Glutamatergic neuron (in vitro differentiated cells): ENCODE results near the gene FFAR3. TPM values are rescaled to one million over a fixed set of nuclear protein-coding genes. Genes with fewer than 3 reads are reported as not detected.

ENCODE experiments used
- DNase-seq: peaks from one replicate; pipeline ENCODE4 v3.0.0; 2022
- H3K27ac Mint-ChIP-seq: one replicate; pipeline ENCODE4 v1.8.0; 2020; ENCODE audit warnings: mild to moderate bottlenecking, mixed read lengths, inconsistent platforms; ENCODE audit not compliant: unreplicated experiment
- H3K27me3 Mint-ChIP-seq: one replicate; pipeline ENCODE4 v1.8.0; 2020; ENCODE audit warnings: mild to moderate bottlenecking, moderate library complexity, mixed read lengths, inconsistent platforms; ENCODE audit not compliant: unreplicated experiment
- H3K36me3 Mint-ChIP-seq: one replicate; pipeline ENCODE4 v1.8.0; 2020; ENCODE audit warnings: mild to moderate bottlenecking, mixed read lengths, inconsistent platforms; ENCODE audit not compliant: unreplicated experiment
- H3K4me1 Mint-ChIP-seq: one replicate; pipeline ENCODE4 v1.8.0; 2020; ENCODE audit warnings: mild to moderate bottlenecking, low read depth, mixed read lengths, inconsistent platforms; ENCODE audit not compliant: unreplicated experiment
- H3K4me3 Mint-ChIP-seq: one replicate; pipeline ENCODE4 v1.8.0; 2020; ENCODE audit warnings: mild to moderate bottlenecking, mixed read lengths, inconsistent platforms; ENCODE audit not compliant: unreplicated experiment
- H3K9me3 Mint-ChIP-seq: one replicate; pipeline ENCODE4 v1.8.0; 2020; ENCODE audit warnings: mild to moderate bottlenecking, moderate library complexity, mixed read lengths, inconsistent platforms; ENCODE audit not compliant: unreplicated experiment
- total RNA-seq: library from RNA; stranded (reverse); fragmentation: NEBNext Ultra II Directional; extraction: Animal tissue kit (Norgen Biotek cat#: 25700); gene quantifications from one replicate; pipeline ENCODE4 v1.2.1, GENCODE V29; 2021; ENCODE audit not compliant: unreplicated experiment
- TF ChIP-seq, protein P1 (sequence below): fragments of 200-600 bp; sonication (generic); IDR thresholded peaks from one replicate; pipeline ENCODE4 v1.5.0; 2021; ENCODE audit not compliant: partially characterized antibody, unreplicated experiment

FFAR3 gene
- total RNA-seq, 1 donor from 2014 or later: not detected

DNA sequence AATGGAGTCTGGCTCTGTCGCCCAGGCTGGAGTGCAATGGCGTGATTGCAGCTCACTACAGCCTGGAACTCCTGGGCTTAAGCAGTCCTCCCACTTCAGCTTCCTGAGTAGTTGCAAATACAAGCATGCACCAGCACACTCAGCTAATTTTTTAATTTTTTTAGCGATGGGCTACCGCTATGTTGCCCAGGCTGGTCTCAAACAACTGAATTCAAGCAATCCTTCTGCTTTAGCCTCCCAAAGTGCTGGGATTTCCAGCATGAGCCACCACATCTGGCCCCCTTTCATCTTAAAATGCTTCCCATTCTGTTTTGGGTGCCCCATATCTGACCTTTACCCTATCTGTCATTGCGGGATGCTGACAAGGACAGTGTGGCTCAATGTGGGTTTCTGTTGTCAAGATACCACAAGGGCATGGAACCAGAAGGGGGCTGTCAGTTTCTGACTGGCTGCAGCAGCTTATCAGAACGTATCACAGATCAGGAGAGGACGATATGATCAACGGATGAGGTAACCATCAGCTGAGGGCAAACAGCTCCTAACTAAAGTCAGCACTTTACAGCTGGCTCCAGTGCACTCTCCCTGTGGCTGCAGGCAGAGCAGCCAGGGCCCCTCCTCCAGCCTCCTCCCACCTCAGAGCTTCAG is 45.0 kb downstream of the FFAR3 start:
- no peak overlapping the region for H3K27ac Mint-ChIP-seq
- DNase-seq: no peak
- H3K27me3 Mint-ChIP-seq: peaks cover 10% of the 10 kb centered on the region
- TF ChIP-seq, protein P1, sequence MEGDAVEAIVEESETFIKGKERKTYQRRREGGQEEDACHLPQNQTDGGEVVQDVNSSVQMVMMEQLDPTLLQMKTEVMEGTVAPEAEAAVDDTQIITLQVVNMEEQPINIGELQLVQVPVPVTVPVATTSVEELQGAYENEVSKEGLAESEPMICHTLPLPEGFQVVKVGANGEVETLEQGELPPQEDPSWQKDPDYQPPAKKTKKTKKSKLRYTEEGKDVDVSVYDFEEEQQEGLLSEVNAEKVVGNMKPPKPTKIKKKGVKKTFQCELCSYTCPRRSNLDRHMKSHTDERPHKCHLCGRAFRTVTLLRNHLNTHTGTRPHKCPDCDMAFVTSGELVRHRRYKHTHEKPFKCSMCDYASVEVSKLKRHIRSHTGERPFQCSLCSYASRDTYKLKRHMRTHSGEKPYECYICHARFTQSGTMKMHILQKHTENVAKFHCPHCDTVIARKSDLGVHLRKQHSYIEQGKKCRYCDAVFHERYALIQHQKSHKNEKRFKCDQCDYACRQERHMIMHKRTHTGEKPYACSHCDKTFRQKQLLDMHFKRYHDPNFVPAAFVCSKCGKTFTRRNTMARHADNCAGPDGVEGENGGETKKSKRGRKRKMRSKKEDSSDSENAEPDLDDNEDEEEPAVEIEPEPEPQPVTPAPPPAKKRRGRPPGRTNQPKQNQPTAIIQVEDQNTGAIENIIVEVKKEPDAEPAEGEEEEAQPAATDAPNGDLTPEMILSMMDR: no peak
- peaks cover 3% of the 10 kb centered on the region for H3K4me1 Mint-ChIP-seq
- no peak overlapping the region for H3K4me3 Mint-ChIP-seq
- peaks cover 6% of the 10 kb centered on the region for H3K9me3 Mint-ChIP-seq
- H3K36me3 Mint-ChIP-seq: no peaks in the 10 kb centered on the region

DNA sequence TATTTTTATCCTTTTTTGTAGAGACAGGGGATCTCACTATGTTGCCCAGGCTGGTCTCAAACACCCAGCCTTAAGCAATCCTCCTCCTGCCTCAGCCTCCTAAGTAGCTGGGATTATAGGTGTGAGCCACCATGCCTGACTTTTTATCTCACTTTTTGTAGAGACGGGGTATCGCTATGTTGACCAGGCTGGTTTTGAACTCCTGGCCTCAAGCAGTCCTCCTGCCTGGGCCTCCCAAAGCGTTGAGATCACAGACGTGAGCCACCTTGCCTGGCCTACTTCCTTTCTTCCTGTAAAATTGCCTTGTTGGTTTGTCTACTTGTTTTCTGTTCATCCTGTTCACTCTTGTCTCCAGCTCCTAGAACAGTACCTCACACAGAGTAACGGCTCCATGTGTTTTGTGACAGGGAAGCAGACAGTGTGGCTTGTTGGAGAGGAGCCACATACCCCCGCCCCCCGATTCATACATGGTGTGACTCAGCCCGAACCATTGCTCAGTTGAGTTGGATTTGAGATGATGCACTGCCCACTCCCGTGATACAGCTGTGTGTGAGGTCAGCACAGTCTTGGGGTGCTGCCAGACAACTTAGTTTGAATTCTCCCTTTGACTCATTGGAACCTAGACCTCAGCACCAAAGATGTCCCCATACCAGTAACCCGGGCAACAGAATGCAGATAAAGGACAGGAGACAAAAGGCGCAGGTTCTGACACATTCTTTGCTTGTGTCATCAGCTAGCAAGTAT is 46.8 kb downstream of the FFAR3 start:
- H3K4me3 Mint-ChIP-seq: no peak overlapping the region
- no peak for DNase-seq
- TF ChIP-seq, protein P1: no peak

DNA sequence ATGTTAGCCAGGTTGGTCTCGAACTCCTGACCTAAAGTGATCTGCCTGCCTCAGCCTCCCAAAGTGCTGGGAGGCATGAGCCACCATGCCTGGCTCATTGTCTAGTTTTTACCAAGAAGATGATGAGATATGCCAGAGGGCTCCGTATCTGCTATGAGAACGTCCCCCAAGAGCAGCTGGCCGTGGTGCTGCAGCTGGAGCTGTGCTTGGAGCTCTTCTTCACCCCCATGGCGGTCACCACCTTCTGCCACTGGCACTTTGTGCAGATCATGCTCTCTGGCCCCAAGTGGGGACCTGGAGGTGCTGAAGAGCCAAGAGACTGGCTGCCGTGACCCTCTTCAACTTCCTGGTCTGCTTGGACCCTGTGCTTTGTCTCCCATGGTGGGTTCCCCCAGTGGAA is 49.4 kb downstream of the FFAR3 start:
- Mint-ChIP-seq H3K4me3 (no peak overlapping the region), H3K36me3 (no peaks in the 10 kb centered on the region), H3K27me3 (peaks cover 10% of the 10 kb centered on the region), H3K4me1 (no peaks in the 10 kb centered on the region), H3K27ac (no peak overlapping the region), H3K9me3 (peaks cover 5% of the 10 kb centered on the region)
- DNase-seq: no peak
- TF ChIP-seq, protein P1: no peak

More for the DNA sequence above, 46.8 kb downstream of the FFAR3 start:
- Mint-ChIP-seq H3K9me3 (peaks cover 5% of the 10 kb centered on the region), H3K4me1 (peaks cover 3% of the 10 kb centered on the region), H3K36me3 (no peaks in the 10 kb centered on the region), H3K27me3 (peaks cover 13% of the 10 kb centered on the region), H3K27ac (no peak overlapping the region)

DNA sequence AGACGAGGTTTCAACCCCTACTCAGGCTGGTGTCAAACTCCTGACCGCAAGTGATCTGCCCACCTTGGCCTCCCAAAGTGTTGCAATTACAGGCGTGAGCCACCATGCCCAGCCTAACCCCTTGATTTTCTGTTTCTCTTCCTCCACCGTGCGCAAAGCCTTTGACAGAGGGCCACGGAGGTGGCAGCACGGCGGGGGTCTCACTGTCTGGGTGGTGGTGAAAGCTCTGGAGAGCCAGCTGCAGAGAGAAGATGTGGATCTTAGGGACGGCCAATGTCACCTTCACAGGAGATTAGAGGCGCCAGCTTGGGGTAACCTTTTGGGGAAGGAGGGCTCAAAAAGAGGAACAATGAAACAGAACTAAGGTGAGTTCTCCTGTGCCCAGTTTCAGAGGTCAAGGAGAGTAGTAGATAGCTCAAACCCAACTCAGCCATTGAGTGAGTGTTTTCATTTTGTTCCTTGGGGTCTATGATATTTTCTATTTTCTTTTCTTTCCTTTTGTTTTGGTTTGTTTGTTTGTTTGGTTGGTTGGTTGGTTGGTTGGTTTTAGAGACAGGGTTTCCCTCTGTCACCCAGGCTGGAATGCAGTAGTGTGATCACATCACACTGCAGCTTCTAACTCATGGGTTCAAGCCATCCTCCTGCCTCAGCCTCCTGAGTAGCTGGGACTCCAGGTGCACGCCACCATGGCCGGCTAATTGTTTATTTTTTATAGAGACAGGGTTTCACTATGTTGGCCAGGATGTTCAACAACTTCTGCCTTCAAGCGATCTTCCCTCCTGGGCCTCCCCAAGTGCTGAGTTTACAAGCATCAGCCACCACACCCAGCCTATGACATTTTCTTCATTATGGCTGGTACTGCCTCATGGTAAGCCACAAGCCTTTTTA is 50.3 kb downstream of the FFAR3 start:
- peaks cover 5% of the 10 kb centered on the region for H3K9me3 Mint-ChIP-seq
- H3K36me3 Mint-ChIP-seq: no peaks in the 10 kb centered on the region
- no peak for DNase-seq
- H3K27ac Mint-ChIP-seq: no peak overlapping the region
- peaks cover 10% of the 10 kb centered on the region for H3K27me3 Mint-ChIP-seq
- TF ChIP-seq, protein P1: no peak
- no peak overlapping the region for H3K4me3 Mint-ChIP-seq
- no peaks in the 10 kb centered on the region for H3K4me1 Mint-ChIP-seq
